Epidermal melanocyte (primary cell): Measurements from ENCODE around the gene LYRM4.

ENCODE experiments used
- DNase-seq: peaks from one replicate; pipeline ENCODE4 v3.0.0; 2011; ENCODE audit warnings: low spot score; ENCODE audit not compliant: insufficient read length

Gene LYRM4

DNA sequence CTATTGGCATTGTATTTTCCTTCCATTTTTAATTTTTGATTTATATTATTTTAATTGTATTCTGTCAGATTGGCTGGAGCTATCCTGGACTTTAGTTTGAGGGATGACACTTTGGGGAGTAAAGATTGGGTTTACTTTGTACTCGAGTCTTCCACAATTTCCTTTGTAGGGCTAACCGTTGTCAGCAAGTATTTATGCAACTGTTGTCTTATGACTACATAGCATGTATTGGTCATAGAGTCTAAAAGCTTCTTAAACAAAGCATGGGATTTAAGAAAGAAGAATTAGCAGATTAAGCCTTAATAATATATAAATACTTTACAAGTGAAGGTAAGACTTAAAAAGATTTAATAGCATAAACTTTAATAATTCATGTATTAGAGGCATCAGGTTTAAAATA, 20.2 kb upstream of the LYRM4 start:
- no peak for DNase-seq

DNA sequence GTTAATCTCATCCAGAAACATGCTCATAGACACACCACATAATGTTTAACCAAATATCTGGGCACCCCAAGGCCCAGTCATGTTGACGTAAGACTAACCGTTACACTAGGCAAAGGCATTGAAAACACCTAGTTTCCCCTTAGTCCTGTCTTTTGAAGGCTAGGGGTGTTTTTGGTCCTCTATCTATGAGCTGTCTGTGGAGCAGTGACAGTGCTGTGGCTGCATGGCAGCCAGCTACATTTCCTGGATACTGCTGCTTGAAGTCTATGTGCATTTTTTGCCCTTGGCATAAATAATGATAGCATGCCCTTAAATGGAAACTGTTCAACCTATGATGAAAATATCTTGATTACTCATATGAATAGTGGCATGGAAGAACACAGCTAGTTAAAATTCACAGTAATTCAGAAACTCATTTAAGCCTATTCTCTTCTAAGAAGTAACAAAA, 19.2 kb upstream of the LYRM4 start:
- DNase-seq: no peak

DNA sequence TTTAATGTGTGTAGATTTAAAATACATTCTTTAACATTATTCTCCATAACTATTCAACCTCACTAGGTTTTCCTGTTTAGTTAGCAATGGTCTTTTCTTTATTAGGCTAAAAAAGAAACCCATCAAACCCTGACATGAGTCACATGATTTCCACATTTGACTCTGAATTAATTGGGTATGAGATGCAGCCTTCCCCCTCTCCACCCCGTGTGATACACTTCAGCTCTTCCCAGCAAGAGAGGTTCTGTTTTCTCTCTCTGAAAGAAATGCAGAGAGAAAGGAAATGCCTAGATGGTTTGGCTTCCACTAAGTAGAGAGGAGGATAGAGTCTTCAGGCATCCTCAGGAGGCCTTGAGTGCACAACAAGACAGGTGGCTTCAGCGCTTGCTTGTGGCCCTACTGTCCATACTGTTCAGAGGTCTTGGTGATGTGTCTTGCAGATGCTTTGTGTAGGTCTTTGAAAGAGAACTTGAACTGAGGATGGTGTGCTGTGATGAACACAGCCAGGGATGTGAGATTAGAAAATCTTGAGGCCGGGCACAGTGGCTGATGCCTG, 17.9 kb upstream of the LYRM4 start:
- no peak for DNase-seq

DNA sequence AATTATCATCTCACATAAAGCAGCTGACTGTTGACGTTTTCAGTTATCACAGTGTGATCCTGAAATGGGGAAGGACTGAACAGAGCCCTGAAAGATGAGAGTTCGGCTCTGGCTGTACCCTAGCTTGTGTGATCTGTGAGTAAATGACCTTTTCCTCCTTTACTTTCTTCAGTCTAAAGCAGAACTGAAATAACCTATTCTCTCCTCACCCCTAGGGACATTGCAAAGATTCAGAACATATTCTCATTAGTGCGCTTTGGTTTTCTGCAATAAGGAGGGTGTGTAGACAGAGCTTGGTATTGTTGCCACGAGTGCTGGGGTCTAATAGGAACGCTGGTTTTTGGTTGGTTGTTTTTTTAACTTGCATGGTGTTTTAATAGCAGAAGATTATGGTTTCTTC, 17.3 kb upstream of the LYRM4 start:
- DNase-seq: no peak

DNA sequence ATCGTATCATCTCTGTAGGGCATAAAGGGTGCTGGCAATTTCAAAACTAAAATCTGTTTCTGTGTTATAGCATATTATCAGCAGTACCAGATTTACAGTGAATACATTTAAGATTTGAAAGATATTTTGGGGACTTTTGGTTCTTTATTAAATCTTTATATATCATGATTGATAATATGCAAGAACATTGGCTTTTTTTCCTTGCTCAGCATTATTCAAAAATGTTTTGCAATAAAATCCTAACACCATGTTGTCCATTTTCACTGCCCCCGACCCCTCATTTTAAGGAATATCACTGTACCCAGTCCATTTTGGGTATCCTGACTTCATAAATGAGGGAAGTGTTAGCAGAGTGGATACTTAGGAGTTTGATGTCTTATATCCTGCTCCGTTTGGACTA, 16.8 kb upstream of the LYRM4 start:
- DNase-seq: no peak

DNA sequence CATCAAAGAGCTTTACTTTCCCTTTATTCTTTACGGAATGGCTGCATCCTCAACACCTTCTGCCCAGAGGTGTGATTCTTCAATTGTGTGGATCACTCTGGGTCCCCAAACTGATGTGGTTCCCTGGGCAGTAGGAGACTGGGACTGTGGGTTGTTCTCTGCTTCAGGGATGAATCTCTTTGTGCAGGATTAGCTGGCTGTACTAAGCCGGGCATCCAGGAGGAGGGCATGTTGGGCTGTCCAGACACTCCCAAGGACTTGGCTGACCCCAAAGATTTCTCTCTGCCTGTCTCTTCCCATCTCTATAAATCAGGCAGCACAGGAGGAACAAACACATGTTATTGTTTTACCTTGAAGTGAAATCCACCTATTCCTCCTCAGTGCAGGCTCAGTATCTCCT, 15.8 kb upstream of the LYRM4 start:
- DNase-seq: no peak

DNA sequence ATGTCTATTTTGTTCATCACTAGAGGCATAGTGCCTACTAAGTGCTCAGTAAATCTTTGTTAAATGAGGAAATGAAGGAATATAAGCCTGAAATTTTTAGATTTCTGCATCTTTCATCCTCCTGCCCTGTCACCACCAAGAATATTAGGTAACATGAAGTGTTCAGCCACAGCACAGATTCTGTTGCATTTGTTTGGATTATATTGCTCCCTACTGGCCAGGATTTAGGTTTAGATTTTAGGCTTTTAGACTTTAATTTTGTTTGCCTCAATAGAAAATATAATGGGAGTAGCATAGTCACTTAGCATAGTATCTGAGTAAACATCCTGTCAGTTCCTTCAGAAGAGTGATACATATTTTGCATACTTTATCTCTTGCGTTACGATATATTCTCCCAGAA, 14.7 kb upstream of the LYRM4 start:
- no peak for DNase-seq

DNA sequence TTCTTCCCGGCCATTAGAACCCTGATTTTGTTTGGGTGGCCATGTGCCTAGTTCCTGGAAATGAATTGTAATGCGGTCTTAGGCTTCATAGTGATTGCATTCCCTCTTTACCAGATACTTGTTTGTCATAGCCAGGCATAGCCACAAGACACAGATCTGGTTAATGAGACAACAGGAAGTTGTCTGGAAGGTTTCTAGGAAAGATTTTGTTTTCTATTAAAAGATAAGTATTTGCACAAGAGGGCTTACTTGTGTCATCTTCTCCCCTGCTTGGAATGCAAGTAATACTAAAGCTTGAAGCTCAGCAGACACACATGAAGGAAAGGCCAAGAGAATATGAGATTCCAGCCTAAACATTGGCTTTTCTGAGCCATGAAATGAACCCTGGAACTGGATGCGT, 13.5 kb upstream of the LYRM4 start:
- DNase-seq: no peak

DNA sequence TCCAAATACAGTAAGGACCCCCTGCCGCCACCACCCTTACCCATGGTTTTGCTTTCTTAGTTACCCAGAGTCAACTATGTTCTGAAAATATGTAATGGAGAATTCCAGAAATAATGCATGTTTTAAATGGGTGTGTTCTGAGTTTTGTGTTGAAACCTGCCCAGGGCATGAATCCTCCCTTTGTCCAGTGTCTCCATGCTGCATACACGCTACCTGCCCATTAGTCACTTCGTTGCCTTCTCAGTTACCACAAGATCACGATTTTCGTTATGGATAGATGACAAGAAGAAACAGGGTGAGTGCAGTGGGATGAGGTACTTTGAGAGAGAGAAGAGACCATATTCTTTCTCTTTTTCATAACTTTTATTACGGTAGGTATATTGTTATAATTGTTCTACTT, 11.2 kb upstream of the LYRM4 start:
- no peak for DNase-seq

DNA sequence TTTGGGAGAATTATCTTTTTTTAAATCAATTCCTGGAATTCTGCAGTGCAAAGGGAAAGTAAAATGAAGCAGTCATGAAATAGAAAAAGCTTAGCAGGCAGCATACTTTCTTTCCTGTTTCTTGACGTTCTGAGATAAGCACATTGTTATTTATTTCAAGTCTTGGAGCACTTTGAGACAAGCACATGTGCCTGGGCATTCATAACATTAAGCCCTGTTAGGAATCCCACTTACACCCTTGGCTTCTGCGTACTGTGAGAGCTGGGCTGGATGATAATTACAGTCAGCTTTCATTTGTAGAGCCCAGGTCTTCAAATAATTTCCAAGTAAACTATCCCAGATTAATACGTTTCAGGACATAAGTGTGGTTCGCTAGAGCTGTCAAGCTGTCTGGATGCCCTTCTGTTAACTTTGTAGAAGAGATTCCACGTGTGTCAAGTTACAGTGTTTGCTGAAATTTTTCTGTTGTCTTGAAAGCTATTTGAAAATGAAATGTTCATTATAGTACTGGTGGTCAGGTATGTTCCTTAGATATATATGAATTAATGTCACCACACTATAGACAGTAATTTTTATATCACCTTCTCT, 9.4 kb upstream of the LYRM4 start:
- no peak for DNase-seq

DNA sequence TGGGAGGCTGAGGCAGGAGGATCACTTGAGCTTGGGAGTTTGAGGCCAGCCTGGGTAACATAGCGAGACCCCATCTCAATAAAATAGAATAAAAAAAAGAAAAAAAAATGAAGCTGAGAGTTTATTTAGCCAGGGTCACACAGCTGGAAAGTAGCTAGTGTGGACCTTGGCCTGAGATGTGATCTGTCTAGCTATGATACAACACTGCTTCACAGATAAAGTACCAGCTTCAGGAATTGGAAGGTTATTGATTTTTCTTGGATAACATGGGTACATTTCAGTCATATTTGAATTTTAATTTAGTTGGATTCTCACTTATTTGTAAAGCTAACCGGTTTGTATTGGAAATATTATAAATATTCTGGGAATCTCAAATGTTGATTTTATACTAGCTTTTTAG, 5.7 kb upstream of the LYRM4 start:
- no peak for DNase-seq

DNA sequence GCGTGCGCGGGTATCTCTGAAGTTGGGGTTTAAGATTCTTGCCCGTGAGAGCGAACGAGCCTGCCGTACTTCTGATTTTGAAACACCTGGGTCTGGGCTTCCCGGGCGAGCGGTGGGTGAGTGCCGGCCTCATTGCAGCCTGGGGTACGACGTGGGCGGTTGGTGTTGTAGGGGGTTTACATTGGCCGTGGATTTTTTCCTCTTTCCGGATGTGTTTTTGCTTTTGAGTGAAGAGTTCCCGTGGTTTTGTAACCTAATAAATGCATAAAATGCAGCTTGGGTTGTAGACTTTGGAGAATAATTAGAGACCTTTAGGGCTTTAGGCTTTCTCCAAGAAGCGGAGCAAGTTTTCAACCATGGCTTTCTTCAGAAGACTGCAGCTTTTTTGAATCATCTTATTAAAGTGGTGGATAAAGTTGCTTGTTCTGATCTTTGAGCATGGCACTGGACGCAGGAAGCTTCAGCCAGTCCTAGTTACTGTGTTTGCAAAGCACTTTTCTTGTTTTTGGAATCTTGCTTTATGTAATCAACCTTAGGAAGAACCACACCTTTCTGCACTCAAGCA, 877 bp upstream of the LYRM4 start:
- DNase-seq: no peak

DNA sequence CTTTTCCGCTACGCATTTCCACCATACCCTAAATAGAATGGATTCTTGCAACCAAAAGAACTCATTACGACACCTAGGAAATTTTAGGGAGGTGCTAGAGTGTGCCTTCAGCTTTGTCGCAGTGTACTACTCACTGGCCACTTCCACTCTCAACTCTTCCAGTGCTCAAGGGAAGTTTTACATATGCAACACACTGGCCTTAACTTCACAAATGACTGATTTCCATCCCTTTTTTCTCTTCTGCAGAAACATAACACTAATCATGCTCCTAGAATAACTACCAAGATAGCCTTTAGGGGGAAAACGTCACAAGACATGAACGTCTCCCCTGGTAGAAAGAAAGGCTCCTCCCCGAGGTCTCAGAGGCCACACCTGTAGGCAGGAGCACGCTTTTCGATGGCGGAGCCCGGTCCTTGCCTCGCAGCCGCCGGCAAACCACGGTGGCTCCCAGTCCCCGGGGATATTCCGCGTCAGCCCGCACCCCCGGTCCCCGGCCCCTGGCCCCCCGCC, 584 bp downstream of the LYRM4 start:
- no peak for DNase-seq

DNA sequence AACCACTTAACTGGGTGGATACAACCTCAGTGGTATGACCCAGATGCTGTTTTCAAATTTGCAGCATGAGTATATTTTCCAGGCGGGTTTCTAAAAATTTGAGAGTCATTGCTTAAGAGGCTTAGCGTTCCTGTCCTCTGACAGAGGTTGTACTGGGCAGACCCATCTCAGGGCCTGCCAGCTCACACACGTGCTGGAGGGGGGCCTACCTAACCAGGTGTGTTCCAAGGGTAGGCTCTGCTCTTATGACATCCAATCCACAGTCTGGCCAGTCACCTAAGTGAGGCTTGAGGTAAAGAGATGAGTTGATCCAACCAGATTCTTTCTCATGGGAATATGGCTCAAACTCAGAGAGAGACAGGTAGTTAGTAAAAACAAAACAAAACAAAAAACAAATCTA, 1.3 kb downstream of the LYRM4 start:
- no peak for DNase-seq

DNA sequence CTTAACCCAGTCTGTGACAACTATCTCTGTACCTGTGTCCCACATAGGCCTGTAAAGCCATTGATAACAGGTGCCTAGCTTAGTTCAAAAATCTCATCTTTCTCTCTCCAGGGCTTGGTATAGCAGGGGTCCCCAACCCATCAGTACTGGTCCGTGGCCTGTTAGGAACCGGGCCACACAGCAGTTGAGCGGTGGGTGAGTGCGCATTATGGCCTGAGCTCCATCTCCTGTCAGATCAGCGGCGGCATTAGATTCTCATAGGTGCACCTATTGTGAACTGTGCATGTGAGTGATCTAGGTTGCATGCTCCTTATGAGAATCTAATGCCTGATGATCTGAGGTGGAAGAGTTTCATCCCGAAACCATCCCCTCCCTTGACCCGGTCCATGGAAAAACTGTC, 3.4 kb downstream of the LYRM4 start:
- DNase-seq: no peak

DNA sequence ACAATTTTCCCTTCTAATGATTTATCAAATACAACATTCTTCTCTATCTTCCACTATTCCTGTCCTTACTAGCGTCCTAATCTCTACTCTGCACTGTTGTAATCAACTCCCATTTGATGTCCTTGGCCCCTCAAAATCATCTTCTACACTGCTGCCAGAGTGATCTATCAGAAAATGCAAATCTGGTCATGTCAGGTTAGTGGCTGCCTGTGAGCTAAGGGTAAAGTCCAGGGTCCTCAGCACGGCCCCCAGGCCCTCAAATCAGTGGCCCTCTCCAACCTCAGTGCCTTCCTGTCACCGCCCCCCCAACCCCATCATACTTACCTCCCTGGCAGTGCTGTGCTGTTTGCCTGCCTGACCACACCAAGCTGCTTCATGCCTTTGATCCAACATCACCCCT, 3.8 kb downstream of the LYRM4 start:
- no peak for DNase-seq

DNA sequence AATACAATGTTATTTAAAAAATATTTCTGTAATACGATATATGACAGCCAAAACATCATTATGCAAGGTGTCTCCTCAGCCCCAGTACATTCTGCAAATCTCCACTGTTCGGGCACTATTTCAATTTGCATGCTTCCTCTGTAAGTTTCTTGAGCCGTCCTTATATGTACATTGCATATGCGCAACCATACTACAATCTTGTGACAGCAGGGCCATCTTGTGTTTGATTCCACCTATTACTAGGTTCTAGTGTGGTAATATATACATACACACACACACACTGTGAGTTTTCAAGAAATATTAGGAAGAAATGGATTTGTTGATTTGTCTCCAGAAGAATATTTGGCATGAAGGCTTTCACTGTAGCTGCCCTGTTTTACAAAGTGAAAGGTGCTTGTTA, 9.8 kb downstream of the LYRM4 start:
- DNase-seq: no peak

DNA sequence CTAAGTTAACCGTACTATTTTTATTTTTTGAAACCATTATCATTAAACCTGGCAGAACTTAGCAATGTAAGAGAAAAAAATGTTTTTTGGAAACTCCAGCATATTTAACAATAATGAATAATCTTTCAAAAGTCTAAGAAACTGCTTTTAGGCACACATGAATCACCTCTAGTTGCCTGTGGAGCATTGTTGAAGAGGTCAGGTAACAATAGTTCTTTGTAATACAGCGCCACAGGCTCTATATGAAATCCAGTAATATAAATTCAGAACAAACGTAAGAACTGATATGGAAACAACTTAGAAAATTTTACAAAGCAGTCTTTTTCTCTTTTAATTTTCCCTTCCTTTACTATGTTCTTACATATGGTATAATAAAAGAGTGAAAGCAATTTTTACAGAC, 10.3 kb downstream of the LYRM4 start:
- DNase-seq: no peak

DNA sequence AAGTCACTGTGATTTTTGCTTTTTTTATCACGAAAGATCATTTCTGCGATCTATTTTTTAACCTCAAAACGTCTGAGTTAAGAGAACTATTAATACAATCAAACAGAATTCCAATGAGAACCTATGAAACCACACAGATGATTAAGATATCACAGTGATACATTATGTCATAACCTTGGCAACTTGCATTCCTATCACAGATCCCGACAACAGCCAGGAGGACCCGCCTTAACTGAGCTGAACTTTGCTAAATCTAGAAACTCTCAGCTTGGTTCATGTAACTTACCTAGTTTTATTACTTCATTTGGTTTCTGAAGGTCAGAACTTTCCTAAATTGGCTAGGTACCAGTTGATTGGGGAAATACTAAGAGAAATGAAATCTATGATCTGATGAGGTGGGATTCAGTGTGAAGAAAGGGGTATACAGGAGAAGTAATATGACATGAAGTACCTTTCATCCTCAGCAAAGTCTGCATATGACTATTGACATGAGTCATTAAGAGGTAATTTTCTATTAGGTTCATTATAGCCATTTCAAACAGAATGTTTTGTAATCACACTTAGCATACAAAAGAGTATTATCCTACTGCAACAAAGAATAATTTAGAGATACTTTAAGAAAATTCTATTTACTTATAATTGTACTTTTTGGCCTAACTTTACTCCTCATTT, 11.2 kb downstream of the LYRM4 start:
- DNase-seq: no peak

DNA sequence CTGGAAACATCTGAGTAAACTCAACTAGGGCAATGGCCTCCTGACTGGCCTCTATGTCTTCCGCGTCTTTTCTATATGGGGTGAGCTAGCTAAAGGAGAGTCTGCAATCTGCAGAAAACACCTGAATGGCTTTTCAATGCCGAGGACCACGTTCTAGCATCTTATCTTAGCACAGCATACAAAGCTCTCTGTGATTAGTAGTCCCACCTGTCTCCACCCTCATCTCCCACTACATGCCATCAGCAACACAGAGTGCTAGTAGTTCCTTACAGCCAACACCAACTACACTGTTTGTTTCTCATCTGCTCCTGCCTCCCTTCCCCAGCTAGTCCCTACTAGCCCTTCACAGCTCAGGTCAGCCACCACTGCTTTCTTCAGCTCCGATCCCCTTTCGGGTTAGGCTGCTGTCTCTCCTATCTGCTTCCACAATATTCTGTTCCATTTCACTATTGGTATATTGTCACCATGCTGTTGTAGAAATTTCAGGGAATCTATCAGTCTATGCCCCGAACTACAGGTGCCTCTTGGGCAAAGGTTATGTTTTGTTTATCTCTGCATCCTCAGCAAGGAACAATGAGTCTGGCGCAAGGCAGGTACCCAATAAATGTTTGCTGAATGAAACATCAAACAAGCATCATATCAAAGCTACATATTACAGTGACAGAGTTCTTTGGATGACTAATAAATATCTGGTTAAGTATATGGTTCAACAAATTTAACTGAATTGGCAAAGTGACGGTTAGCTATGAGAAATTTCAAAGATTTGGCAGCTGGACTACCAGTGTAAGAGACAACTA, 12.2 kb downstream of the LYRM4 start:
- no peak for DNase-seq

DNA sequence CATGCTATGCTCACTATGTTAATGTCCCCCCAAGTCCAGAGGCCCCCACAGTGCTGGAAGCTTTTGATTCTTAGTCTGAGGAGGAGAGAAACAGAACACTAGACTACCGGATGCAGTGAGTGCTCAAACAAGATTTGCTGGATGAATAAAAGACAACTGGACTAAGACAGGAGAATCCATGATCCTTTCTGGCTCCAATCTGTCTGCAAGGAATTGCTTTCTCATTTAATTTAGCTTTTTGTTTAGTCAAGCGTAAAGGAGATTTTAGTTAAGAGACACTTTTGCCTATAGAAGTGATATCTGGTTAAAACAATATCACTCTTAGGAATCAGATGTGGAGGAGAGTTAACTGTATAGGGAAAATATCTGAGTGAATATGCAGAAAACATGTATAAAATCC, 13.5 kb downstream of the LYRM4 start:
- no peak for DNase-seq
